HEK293 (cell line): ENCODE data around the gene ITPKB.

Experiments used
- ZNF530 ChIP-seq: fragments of 450-650 bp; formaldehyde crosslinking; IDR thresholded peaks from 2 replicates; pipeline ENCODE4 v1.5.1; 2016; ENCODE audit warnings: low read depth, missing biosample characterization, missing genetic modification characterization
- ZNF544 ChIP-seq: fragments of 450-650 bp; formaldehyde crosslinking; IDR thresholded peaks from 2 replicates; pipeline ENCODE4 v1.5.0; 2017; ENCODE audit warnings: missing biosample characterization, missing genetic modification characterization

The ITPKB gene

DNA sequence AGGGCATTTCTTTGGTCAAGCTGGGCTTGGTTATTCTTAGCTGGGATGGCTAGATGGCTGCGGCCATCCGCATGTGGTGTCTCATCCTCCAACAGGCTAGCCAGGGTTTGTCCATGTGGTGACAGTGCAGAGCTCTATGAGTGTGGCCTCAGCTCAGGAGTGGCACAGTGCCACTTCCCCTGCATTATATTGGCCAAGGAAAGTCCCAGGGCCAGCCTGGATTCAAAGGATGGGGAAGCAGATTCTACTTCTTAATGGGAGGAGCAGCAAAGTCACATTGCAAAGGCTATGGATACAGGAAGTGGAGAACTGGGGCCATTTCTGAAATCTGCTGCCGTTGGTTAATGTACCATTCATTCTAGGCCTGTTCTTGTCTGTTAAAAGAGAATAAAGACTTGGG, 156.1 kb downstream of the ITPKB start (continued):
- TF ChIP-seq ZNF544 = no peak
- TF ChIP-seq ZNF530 (tag by site-specific recombination) = no peak
